SK-N-SH (cell line): ENCODE measurements around the gene FCER1G.

Experiments used
- CTCF ChIP-seq: fragments of 200-600 bp; sonication (generic); IDR thresholded peaks from 2 replicates; pipeline ENCODE4 v1.6.1; 2017; ENCODE audit warnings: antibody characterized with exemption, mild to moderate bottlenecking, moderate library complexity
- EP300 ChIP-seq, 2 experiments: IDR thresholded peaks; 2 replicates each; pipeline versions ENCODE4 v1.4.0 to v1.6.1; 2012; ENCODE audit warnings: borderline replicate concordance in 1 of 2, low read depth in 1 of 2, low read length in 1 of 2
- GABPA ChIP-seq: IDR thresholded peaks from 2 replicates; pipeline ENCODE4 v1.4.0; 2012; ENCODE audit warnings: low read depth, mild to moderate bottlenecking
- MEF2A ChIP-seq: IDR thresholded peaks from 2 replicates; pipeline ENCODE4 v1.4.0; 2012; ENCODE audit warnings: low read depth, borderline replicate concordance
- POLR2AphosphoS5 ChIP-seq: IDR thresholded peaks from 2 replicates; pipeline ENCODE4 v1.6.1; 2012; ENCODE audit warnings: low read depth, low read length
- RAD21 ChIP-seq: IDR thresholded peaks from 2 replicates; pipeline ENCODE4 v1.6.1; 2012; ENCODE audit warnings: mild to moderate bottlenecking, low read length
- RCOR1 ChIP-seq: fragments of 150-350 bp; IDR thresholded peaks from 2 replicates; pipeline ENCODE4 v1.6.1; 2017; ENCODE audit warnings: antibody characterized with exemption, low read length
- RXRA ChIP-seq: IDR thresholded peaks from 2 replicates; pipeline ENCODE4 v1.4.0; 2012; ENCODE audit warnings: low read depth, mild to moderate bottlenecking, borderline replicate concordance
- TEAD4 ChIP-seq: IDR thresholded peaks from 2 replicates; pipeline ENCODE4 v1.4.0; 2012; ENCODE audit warnings: mild to moderate bottlenecking, borderline replicate concordance; ENCODE audit not compliant: insufficient read depth
- USF2 ChIP-seq: fragments of 150-350 bp; IDR thresholded peaks from 2 replicates; pipeline ENCODE4 v1.6.1; 2017; ENCODE audit warnings: antibody characterized with exemption, low read length, low read depth, borderline replicate concordance
- YY1 ChIP-seq: IDR thresholded peaks from 2 replicates; pipeline ENCODE4 v1.4.0; 2012; ENCODE audit warnings: low read depth, mild to moderate bottlenecking

- TF ChIP-seq RXRA (no peak), MEF2A (no peak), POLR2AphosphoS5 (no peak), CTCF (no peak), YY1 (no peak), TEAD4 (no peak), RAD21 (no peak), RCOR1 (no peak), USF2 (no peak), GABPA (no peak), EP300 (IDR thresholded peaks at IDR 0.05; ENCODE audit: borderline replicate concordance in 1 of 2, low read depth in 1 of 2, low read length in 1 of 2) (no peak)
These were observed 48.2 kb upstream of the FCER1G start for GRCh38 chr1:161166669-161167548.
